ENCODE data around the gene DHRSX.
"Not testable (repeated sequence)": the region's sequence is repeated elsewhere in the genome, so short reads cannot be mapped to it uniquely, and the experiment has no call there.

DHRSX gene

DNA sequence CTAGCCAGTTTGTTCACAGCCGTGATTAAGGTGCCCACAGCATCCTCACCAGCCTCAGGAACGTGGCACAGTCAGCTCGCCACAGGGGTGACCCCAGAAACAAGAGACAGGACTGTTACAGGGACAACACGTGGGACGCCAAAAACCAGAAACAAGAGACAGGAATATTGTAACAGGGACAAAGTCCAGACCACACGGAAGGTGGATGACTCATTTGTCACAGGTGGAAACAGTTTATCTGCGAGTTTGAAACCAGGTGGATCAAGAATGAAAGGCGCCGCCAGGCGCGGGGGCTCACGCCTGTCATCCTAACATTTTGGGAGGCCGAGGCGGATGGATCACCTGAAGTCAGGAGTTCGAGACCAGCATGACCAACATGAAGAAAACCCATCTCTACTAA lies 27.7 kb downstream of the DHRSX start:
- DNase-seq: not testable (repeated sequence)

DNA sequence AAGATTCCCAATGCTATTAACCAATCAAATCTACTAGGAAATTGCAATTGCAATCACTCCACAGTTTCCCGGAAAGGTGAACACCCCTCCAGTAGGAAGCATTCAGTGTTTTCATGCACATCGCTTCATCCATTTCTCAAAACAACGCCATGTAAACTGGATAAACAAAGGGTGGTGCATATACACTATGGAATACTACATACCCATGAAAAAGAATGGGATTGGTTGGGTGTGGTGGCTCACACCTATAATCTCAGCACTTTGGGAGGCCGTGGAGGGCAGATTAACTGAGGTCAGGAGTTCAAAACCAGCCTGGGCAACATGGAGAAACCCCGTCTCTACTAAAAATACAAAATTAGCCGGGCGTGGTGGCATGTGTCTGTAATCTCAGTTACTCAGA lies 29.1 kb downstream of the DHRSX start:
- DNase-seq: no peak

DNA sequence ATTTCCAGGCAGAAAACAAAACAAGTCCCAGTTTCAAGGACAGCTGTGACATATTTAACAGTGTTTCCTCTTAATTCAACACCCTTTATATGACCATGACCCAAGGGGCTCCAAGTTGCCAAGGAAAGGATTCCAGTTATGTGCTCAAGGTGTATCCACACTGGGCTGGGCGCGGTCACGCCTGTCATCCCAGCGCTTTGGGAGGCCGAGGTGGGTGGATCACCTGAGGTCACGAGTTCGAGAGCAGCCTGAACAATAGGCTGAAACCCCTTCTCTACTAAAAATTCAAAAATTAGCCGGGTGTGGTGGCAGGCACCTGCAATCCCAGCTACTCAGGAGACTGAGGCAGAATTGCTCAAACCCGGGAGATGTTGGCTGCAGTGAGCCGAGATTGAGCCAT lies 29.6 kb downstream of the DHRSX start:
- DNase-seq: not testable (repeated sequence)

DNA sequence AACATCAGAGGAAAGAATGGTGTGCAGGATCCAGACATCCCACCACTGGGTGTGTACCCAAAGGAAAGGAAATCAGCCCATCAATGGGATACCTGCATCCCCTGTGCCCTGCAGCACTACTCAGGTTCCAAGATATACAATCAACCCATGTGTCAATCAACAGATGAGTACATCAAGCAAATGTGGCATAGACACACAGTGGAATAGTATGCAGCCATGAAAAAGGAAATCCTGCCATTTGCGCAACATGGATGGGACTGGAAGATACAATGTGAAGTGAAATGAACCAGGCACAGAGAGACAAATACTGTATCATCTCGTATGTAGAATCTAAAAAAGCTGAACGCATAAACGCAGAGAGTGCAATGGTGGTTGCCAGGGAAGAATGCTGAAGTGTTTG lies 30.9 kb downstream of the DHRSX start:
- not testable (repeated sequence) for DNase-seq

DNA sequence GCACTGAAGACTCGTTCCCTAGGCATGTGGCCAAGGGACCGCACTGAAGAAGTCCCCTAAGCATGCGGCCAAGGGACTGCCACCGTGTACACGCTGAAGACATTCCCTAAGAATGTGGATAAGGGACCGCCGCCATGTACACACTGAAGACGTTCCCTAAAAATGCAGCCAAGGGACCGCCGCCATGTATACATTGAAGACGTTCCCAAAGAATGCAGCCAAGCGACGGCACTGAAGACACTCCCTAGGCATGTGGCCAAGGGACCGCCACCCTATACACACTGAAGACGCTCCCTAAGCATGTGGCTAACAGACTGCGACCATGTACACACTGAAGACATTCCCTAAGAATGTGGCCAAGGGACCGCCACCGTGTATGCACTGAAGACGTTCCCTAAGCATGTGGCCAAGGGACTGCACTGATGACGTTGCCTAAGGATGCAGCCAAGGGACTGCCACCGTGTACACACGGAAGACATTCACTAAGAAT lies 31.5 kb downstream of the DHRSX start:
- no peak for DNase-seq

DNA sequence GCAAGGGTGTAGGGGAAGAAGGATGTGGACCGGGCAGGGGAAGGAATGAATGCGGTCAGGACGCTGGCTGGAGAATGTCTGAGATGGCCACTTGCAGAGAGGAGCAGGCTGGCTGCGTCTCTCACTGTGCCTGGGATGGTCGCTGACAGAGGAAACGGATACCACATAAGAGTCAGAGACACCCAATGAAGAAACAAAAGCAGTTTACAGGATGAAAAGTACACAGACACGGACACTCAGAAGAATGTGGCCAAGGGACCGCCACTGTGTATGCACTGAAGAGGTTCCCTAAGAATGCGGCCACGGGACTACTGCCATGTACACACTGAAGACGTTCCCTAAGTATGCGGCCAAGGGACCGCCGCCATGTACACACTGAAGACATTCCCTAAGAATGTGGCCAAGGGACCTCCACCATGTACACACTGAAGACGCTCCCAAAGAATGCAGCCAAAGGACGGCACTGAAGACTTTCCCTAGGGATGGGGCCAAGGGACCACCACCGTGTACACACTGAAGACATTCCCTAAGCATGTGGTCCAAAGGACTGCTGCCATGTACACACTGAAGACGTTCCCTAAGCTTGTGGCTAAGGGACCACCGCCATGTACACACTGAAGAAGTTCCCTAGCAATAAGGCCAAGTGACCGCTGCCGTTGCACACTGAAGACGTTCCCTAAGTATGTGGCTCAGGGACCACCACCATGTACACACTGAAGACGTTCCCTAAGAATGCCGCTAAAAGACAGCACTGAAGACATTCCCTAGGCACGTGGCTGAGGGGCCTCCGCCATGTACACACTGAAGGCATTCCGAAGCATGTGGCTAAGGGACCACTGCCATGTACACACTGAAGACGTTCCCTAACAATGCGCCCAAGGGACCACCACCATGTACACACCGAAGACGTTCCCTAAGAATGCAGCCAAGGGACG lies 32.2 kb downstream of the DHRSX start:
- no peak for DNase-seq

DNA sequence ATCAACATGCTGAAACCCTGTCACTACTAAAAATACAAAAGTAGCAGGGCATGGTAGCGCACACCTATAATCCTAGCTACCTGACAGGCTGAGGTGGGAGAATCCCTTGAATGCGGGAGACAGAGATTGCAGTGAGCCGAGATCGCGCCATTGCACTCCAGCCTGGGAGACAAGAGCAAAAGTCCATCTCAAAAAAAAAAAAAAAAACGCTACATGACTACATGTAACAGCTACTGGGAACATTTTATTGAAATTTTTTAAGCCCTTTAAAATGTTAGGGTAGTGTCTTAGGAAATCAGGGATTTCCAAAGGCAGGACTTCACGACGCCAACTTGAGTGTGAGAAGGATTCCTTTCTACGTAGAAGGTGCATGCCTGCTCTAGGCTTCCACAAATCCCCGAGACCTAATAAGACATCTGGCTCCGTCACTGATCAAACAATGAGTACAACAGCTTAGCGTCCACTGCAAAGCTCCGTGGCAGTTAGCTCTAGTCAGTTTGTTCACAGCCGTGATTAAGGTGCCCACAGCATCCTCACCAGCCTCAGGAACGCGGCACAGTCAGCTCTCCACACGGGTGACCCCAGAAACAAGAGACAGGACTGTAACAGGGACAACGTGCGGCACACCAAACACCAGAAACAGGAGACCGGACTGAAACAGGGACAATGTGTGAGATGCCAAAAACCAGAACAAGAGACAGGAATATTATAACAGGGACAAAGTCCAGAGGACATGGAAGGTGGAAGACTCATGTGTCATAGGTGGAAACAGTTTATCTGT lies 33.7 kb downstream of the DHRSX start:
- no peak for DNase-seq

DNA sequence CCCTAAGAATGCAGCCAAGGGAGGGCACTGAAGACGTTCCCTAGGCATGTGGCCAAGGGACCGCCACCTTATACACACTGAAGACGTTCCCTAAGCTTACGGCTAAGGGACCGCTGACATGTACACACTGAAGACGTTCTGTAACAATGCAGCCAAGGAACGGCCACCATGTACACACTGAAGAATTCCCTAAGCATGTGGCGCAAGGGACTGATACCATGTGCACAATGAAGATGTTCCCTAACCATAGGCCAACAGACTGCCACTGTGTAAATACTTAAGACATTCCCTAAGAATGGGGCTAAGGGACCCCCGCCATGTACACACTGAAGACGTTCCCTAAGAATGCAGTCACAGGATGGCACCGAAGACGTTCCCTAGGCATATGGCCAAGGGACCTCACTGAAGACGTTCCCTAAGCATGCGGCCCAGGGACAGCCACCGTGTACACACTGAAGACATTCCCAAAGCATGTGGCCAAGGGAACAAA lies 36.1 kb downstream of the DHRSX start:
- DNase-seq: no peak

DNA sequence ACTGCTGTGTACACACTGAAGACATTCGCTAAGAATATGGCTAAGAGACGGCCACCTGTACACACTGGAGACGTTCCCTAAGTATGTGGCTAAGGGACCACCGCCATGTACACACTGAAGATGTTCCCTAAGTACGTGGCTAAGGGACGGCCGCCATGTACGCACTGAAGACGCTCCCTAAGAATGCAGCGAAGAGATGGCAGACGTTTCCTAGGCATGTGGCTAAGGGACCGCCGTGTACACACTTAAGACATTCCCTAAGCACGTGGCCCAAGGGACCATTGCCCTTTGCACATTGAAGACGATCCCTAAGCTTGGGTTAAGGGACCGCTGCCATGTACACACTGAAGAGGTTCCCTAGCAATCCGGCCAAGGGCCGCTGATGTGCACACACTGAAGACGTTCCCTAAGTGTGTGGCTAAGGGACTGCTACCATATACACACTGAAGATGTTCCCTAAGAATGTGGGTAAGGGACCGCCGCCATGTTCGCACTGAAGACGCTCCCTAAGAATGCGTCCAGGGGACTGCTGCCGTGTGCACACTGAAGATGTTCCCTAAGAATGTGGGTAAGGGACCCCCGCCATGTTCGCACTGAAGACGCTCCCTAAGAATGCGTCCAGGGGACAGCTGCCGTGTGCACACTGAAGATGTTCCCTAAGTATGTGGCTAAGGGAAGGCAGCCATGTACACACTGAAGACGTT lies 36.7 kb downstream of the DHRSX start:
- no peak for DNase-seq

DNA sequence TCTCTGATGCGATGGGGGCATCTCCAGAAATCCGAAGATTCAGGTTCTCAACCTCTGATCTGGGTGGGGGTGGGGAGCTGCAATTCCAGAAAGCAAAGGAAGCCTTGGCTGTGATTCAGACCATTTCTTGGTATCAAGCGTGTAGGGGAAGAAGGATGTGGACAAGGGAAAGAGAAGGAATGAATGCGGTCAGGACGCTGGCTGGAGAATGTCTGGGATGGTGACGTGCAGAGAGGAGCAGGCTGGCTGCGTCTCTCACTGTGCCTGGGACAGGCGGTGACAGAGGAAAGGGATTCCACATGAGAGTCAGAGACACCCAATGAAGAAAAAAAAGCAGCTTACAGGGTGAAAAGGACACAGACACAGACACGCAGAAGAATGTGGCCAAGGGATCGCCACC lies 37.3 kb downstream of the DHRSX start:
- not testable (repeated sequence) for DNase-seq

DNA sequence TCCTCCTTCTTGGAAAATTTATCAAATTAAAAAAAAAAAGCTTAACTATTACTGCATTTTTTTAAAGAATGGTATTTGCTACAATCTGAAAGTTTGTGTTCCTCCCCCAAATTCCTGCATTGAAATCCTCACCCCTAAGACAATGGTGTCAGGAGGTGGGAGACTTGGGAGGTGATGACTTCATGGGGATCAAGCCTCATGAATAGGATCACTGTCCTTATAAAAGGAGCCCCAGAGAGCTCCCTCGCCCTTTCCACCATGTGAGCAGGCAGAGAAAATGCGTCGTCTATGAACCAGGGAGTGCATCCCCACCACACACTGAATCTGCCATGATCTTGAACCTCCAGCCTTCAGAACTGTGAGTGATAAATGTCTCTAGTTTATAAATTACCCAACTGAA lies 38.0 kb downstream of the DHRSX start:
- DNase-seq: no peak

DNA sequence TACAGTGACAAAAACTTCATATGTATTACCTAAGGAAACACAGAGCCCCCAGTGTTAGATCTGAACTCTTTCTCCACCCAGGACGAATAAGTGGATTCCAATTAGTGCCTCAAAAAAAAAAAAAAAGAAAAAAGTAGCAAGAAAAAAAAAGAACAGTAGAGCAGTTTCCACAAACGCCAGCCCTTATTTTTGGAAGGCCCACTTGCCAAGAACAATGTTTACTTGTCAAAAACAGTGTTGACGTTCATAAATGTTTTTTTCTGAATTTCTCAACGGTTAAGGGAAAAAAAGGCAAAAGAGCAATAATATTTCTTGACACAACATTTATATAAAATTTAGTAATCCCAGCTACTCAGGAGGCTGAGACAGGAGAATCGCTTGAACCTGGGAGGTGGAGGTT lies 38.7 kb downstream of the DHRSX start:
- no peak for DNase-seq

DNA sequence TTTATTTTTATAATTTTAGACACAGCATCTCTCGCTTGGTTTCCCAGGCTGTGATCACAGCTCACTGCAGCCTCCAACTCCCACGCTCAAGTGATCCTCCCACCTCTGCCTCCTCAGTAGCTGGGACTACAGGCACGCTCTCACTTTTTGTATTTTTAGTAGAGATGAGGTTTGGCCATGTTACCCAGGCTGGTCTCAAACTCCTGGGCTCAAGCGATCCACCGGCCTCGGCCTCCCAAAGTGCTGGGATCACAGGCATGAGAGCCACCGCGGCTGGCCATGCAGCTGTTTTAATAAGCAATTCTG lies 39.1 kb downstream of the DHRSX start:
- no peak for DNase-seq

DNA sequence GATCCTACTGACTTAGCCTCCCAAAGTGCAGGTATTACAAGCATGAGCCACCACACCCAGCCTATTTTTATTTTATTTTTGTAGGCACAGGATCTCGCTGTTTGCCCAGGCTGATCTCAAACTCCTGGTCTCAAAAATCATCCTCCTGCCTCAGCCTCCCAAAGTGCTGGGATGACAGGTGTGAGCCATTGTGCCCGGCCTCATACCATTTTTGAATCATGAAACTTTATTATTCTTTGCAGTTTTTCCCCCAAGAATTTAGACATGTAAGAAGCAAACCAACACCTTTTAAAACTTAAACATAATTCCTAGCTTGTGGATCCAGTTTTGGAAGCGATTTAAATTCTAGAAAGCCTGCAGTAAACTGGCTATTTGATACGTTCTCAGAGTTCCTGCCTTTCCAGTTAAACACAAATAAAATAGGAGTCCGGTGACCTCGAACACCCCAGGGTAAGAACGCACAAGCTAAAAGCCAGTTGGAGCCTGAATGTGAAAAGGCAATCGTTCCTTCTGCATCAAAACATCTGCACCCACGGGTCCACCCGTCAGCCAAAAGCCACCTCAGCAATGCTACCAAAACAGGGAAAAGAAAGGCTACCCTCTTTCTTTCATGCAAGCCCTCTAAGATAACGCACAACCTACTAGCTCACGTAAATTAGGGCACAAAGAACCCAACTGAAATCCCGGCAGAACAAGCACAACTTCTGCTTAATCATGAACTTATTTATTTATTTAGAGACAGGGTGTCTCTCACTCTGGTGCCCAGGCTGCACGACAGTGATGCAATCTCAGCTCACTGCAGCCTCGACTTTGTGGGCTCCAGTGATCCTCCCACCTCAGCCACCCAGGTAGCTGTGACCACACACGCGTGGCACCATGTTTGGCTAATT lies 39.7 kb downstream of the DHRSX start:
- not testable (repeated sequence) for DNase-seq

DNA sequence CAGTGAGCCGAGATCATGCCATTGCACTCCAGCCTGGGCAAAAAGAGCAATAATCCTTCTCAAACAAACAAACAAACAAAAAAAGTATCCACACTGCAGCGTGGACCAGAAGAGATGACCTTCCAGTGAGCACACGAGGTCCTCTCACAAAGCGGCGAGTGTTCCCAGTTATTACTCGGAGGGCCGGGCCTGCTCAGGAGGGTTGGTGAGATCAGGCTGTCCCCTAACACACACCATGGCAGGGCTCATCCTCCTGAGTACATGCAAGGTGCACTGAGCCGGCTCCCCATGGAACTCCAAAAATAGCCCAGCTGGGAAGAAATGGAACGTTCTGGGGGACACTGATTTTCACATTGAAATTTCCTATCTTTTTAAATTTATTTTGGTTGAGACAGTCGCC lies 40.7 kb downstream of the DHRSX start:
- not testable (repeated sequence) for DNase-seq

DNA sequence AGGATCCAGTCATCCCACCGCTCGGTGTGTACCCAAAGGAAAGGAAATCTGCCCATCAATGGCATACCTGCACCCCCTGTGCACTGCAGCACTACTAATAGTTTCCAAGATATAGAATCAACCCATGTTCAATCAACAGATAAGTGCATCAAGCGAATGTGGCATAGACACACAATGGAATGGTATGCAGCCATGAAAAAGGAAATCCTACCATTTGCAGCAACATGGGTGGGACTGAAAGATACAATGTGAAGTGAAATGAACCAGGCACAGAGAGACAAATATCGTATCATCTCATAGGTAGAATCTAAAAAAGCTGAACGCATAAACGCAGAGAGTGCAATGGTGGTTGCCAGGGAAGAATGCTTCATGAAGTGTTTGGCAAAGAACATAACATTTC lies 42.5 kb downstream of the DHRSX start:
- no peak for DNase-seq

DNA sequence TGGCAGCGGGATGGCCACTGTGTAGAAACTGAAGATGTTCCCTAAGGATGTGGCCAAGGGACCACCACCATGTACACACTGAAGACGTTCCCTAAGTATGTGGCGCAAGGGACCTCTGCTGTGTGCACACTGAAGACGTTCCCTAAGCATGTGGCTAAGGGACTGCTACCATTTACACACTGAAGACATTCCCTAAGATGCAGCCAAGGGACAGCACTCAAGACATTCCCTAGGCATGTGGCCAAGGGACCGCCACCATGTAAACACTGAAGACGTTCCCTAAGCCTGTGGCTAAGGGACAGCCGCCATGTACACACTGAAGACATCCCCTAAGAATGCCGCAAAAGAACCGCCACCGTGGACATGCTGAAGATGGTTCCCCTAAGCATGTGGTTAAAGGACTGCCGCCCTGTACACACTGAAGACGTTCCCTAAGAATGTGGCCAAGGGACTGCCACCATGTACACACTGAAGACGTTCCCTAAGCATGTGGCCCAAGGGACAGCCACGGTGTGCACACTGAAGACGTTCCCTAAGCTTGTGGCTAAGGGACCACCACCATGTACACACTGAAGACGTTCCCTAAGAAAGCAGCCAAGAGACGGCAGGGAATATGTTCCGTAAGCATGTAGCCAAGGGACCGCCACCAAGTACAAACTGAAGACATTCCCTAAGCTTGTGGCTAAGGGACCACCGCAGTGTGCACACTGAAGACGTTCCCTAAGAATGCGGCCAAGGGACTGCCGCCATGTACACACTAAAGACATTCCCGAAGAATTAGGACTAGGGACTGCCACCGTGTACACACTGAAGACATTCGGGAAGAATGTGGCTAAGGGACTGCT lies 43.3 kb downstream of the DHRSX start:
- DNase-seq: no peak

DNA sequence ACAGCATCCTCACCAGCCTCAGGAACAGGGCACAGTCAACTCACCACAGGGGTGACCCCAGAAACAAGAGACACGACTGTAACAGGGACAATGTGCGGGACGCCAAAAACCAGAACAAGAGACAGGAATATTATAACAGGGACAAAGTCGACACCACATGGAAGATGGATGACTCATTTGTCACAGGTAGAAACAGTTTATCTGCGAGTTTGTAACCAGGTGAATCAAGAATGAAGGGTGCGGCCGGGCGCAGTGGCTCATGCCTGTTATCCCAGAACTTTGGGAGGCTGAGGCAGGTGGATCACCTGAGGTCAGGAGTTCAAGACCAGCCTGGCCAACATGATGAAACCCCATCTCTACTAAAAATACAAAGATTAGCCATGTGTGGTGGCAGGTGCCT lies 44.7 kb downstream of the DHRSX start:
- DNase-seq: not testable (repeated sequence)

DNA sequence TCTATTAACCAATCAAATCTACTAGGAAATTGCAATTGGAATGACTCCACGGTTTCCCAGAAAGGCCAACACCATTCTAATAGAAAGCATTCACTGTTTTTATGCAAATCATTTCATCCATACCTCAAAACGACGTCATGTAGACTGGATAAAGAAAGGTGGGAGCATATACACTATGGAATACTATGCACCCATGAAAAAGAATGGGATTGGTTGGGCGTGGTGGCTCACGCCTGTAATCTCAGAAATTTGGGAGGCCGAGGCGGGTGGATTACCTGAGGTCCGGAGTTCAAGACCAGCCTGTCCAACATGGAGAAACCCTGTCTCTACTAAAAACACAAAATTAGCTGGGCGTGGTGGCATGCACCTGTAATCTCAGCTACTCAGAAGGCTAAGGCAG lies 46.2 kb downstream of the DHRSX start:
- DNase-seq: not testable (repeated sequence)

DNA sequence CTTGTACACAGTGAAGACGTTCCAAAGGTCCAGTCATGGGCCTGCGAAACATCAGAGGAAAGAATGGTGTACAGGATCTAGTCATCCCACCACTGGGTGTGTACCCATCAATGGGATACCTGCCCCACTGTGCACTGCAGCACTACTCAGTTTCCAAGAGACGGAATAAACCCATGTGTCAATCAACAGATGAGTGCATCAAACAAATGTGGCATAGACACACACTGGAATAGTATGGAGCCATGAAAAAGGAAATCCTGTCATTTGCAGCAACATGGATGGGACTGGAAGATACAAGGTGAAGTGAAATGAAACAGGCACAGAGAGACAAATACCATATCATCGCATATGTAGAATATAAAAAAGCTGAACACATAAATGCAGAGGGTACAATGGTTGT lies 48.0 kb downstream of the DHRSX start:
- DNase-seq: no peak

DNA sequence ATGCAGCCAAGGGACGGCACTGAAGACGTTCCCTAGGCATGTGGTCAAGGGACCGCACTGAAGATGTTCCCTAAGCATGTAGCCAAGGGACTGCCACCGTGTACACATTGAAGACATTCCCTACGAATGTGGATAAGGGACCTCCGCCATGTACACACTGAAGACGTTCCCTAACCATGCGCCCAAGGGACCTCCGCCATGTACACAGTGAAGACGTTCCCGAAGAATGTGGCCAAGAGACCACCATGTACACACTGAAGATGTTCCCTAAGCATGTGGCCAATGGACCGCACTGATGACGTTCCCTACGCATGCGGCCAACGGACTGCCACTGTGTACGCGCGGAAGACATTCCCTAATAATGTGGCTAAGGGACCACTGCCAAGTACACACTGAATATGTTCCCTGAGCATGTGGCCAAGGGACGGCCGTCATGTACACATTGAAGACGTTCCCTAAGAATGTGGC lies 48.4 kb downstream of the DHRSX start:
- DNase-seq: no peak
